T-helper 2 cell treated with Interferon-gamma antibody and Interleukin-4, amounts not matched to agents 100 ng/mL and 5 ng/mL, for 36 hours (primary cell): ENCODE data around the gene COL8A1. TPM values are rescaled to one million over a fixed set of nuclear protein-coding genes. Genes with fewer than 3 reads are reported as not detected.

Source experiments
- intact Hi-C: fragments of 100-400 bp; cut with micrococcal nuclease; formaldehyde crosslinking; loops from one replicate; pipeline ENCODE4 v1.15.1; 2023
- total RNA-seq: library from RNA; stranded (reverse); gene quantifications from 2 replicates; pipeline ENCODE4 v1.2.3, GENCODE V29; 2022

COL8A1 gene
- total RNA-seq, 1 donor from 2014 or later: not detected

GRCh38 chr3:99669879-99670555 lies 31.6 kb downstream of the COL8A1 start:
- intact Hi-C loops: no loop called here

- intact Hi-C loops: no loop called here
Observed at GRCh38 chr3:99670556-99670950, 32.2 kb downstream of the COL8A1 start.

- intact Hi-C loops: no loop called here
Observed at GRCh38 chr3:99674086-99674789, 35.8 kb downstream of the COL8A1 start.

GRCh38 chr3:99678023-99678422 lies 39.6 kb downstream of the COL8A1 start:
- intact Hi-C loops: no loop called here

GRCh38 chr3:99678896-99679295 lies 40.5 kb downstream of the COL8A1 start:
- intact Hi-C loops: no loop called here

- intact Hi-C loops: loop anchor here (10.0 kb wide), 1 partner anchor 657 kb away; no protein-coding TSS in a partner anchor
Observed at GRCh38 chr3:99681512-99681911, 43.1 kb downstream of the COL8A1 start.

- intact Hi-C loops: loop anchor here (10.0 kb wide), 1 partner anchor 657 kb away; no protein-coding TSS in a partner anchor
Observed at GRCh38 chr3:99681976-99682375, 43.6 kb downstream of the COL8A1 start.

GRCh38 chr3:99683465-99683864 lies 45.1 kb downstream of the COL8A1 start:
- intact Hi-C loops: loop anchor here (10.0 kb wide), 1 partner anchor 659 kb away; no protein-coding TSS in a partner anchor

- intact Hi-C loops: loop anchor here (10.0 kb wide), 1 partner anchor 659 kb away; no protein-coding TSS in a partner anchor
Observed at GRCh38 chr3:99683876-99684275, 45.5 kb downstream of the COL8A1 start.

- intact Hi-C loops: loop anchor here (5.0 to 10.0 kb wide), 2 partner anchors 660 to 867 kb away; no protein-coding TSS in a partner anchor
Observed at GRCh38 chr3:99684644-99685043, 46.2 kb downstream of the COL8A1 start.

- intact Hi-C loops: loop anchor here (2.0 to 10.0 kb wide), 3 partner anchors 188 to 869 kb away; no protein-coding TSS in a partner anchor
Observed at GRCh38 chr3:99686469-99686868, 48.1 kb downstream of the COL8A1 start.

GRCh38 chr3:99686955-99687612 lies 48.7 kb downstream of the COL8A1 start:
- intact Hi-C loops: loop anchor here (2.0 to 10.0 kb wide), 3 partner anchors 188 to 870 kb away; no protein-coding TSS in a partner anchor

GRCh38 chr3:99690761-99691369 lies 52.5 kb downstream of the COL8A1 start:
- intact Hi-C loops: no loop called here

- intact Hi-C loops: no loop called here
Observed at GRCh38 chr3:99693636-99694035, 55.2 kb downstream of the COL8A1 start.

- intact Hi-C loops: no loop called here
Observed at GRCh38 chr3:99696497-99696896, 58.1 kb downstream of the COL8A1 start.

- intact Hi-C loops: no loop called here
Observed at GRCh38 chr3:99697250-99697649, 58.9 kb downstream of the COL8A1 start.

- intact Hi-C loops: no loop called here
Observed at GRCh38 chr3:99698932-99699331, 60.5 kb downstream of the COL8A1 start.

- intact Hi-C loops: no loop called here
Observed at GRCh38 chr3:99699841-99700240, 61.4 kb downstream of the COL8A1 start.

GRCh38 chr3:99700631-99701268 lies 62.4 kb downstream of the COL8A1 start:
- intact Hi-C loops: no loop called here

GRCh38 chr3:99702953-99703943 lies 64.9 kb downstream of the COL8A1 start:
- intact Hi-C loops: no loop called here
